Measurements from ENCODE around the gene TSPAN18. TPM values are rescaled to one million over a fixed set of nuclear protein-coding genes. Genes with fewer than 3 reads are reported as not detected.

Gene TSPAN18
- total RNA-seq, 1 experiment from 2014 or later, result 18.3 TPM

DNA sequence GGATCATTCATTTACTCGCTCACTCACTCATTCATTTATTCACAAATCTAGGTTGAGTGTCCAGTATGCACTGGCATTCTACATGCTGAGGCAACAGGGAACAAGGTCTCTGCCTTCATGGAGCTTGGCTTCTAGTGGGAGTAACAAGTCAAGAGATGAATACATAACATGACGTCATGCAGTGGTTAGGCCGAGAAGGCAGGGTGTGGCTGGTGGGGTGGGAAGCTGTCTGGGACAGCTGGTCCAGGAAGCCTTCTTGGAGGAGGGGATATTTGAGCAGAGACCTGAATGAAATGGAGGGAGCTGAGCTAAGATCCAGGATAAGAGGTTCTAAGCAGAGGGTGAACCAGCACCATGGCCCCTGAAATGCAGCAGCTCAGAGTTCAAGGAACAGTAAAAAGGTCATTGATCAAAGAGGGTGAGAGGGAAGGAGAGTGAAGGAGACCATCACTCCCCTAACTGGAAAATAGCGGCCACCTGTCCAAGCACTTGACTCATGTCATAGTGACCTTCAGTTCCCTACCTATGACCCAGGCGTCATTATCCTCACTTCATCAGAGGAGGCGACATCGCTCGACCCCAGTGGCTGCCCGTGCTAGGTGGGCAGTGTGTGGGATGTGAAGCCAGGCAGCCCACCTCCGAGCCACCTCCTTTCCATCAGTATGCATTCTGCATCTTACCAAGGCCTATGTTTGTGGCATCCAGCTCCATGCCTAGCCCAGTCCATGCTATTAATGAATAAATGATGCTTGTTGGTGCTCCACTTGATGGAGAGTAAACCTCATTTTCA is 105.0 kb downstream of the TSPAN18 start (continued):
- TF ChIP-seq, protein P1, sequence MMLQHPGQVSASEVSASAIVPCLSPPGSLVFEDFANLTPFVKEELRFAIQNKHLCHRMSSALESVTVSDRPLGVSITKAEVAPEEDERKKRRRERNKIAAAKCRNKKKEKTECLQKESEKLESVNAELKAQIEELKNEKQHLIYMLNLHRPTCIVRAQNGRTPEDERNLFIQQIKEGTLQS (IDR thresholded peaks at IDR 0.05), result no peak
- no peak for TF ChIP-seq ELF1 (IDR thresholded peaks at IDR 0.05; ENCODE audit: borderline replicate concordance, low read depth)

DNA sequence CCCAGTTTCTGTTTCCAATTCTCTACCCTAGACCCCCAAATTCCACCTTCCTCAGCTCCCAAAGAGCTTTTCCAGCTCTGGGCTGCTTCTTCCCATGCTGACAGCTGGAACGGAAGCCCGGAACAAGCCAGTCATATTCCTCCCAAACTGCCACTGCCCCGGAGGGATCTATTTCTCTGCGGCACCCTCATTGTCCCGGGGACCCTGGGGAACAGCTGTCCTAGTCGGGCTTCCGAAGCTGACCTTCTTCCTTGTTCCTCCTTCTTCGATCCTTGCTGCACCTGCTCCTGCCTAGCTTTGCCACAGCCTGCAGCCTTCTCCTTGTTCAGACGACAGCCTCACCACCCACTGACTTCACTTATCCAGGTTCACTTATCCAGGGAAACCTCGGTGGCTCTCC is 105.7 kb downstream of the TSPAN18 start:
- no peak overlapping the region for H3K4me3 ChIP-seq (replicated peaks in 1 of 2; ENCODE audit: low read depth in 1 of 2, low read length in 2 of 2)
- no TSS peak for BruUV-seq (replicated peaks)
- ATAC-seq (no peak), DNase-seq (ENCODE audit: low read depth, low spot score) (no peak)
- H3K9me3 ChIP-seq (ENCODE audit: control insufficient read depth in 1 of 2, insufficient read depth in 1 of 2, low read depth in 1 of 2, low read length in 2 of 2), result no peaks in the 10 kb centered on the region
- no peak overlapping the region for H3K4me2 ChIP-seq (ENCODE audit: low read length)
- H3K9me2 ChIP-seq (ENCODE audit: insufficient read depth), result no peaks in the 10 kb centered on the region
- no peak overlapping the region for H3K27ac ChIP-seq (ENCODE audit: low read depth, low read length)
- H2AFZ ChIP-seq (ENCODE audit: low read depth, low read length, poor library complexity, severe bottlenecking), result no peak overlapping the region
- H3K27me3 ChIP-seq (ENCODE audit: insufficient read depth, low read length), result no peaks in the 10 kb centered on the region
- H4K20me1 ChIP-seq (ENCODE audit: insufficient read depth), result no peaks in the 10 kb centered on the region
- ChIA-PET POLR2A (no interaction called here), CTCF (no interaction called here), RAD21 (ENCODE audit: low non-redundant PET in 1 of 2, low total read pairs in 2 of 2, uncharacterized antibody in 2 of 2, unreplicated experiment in 2 of 2) (no interaction called here)
- no peaks in the 10 kb centered on the region for H3K79me2 ChIP-seq (ENCODE audit: insufficient read depth, low read length)
- no peaks in the 10 kb centered on the region for H3K36me3 ChIP-seq (ENCODE audit: control insufficient read depth in 1 of 2, insufficient read depth in 2 of 2, low read length in 2 of 2)
- peaks cover 13% of the 10 kb centered on the region in 2 experiments for H3K4me1 ChIP-seq (ENCODE audit: control insufficient read depth in 1 of 2, insufficient read depth in 2 of 2, low read length in 2 of 2)
- no peak overlapping the region for H3K9ac ChIP-seq (ENCODE audit: low read length)
- TF ChIP-seq SIN3A (IDR thresholded peaks at IDR 0.05; ENCODE audit: low read depth) (no peak), ZFX (IDR thresholded peaks at IDR 0.05) (no peak), EZH2phosphoT487 (IDR thresholded peaks at IDR 0.05; ENCODE audit: borderline replicate concordance) (no peak), FOSL1 (IDR thresholded peaks at IDR 0.05; ENCODE audit: low read depth) (no peak), CBX3 (IDR thresholded peaks at IDR 0.05; ENCODE audit: low read depth) (no peak)
- TF ChIP-seq, protein P2, sequence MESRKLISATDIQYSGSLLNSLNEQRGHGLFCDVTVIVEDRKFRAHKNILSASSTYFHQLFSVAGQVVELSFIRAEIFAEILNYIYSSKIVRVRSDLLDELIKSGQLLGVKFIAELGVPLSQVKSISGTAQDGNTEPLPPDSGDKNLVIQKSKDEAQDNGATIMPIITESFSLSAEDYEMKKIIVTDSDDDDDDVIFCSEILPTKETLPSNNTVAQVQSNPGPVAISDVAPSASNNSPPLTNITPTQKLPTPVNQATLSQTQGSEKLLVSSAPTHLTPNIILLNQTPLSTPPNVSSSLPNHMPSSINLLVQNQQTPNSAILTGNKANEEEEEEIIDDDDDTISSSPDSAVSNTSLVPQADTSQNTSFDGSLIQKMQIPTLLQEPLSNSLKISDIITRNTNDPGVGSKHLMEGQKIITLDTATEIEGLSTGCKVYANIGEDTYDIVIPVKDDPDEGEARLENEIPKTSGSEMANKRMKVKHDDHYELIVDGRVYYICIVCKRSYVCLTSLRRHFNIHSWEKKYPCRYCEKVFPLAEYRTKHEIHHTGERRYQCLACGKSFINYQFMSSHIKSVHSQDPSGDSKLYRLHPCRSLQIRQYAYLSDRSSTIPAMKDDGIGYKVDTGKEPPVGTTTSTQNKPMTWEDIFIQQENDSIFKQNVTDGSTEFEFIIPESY (IDR thresholded peaks at IDR 0.05; ENCODE audit: extremely low read depth, insufficient replicate concordance, low read length), result no peak
- TF ChIP-seq, protein P1 (IDR thresholded peaks at IDR 0.05), result no peak
- intact Hi-C loops (cut with micrococcal nuclease), result no loop called here

All from HCT116 (cell line).